PC-3 (cell line): Measurements from ENCODE around the gene TLR1.
"Not testable (repeated sequence)": the region's sequence is repeated elsewhere in the genome, so short reads cannot be mapped to it uniquely, and the experiment has no call there.

Experiments
- EZH2 ChIP-seq: fragments of 300-600 bp; sonication (generic); IDR thresholded peaks from one replicate; pipeline ENCODE4 v1.6.1; 2017; ENCODE audit warnings: antibody characterized with exemption, mild to moderate bottlenecking, low read length; ENCODE audit not compliant: unreplicated experiment
- TF ChIP-seq, protein P1 (sequence below): fragments of 300-600 bp; sonication (generic); conservative IDR thresholded peaks from 2 replicates; pipeline ENCODE4 v1.5.1; 2017; ENCODE audit warnings: antibody characterized with exemption, low read depth, mild to moderate bottlenecking, low read length

DNA sequence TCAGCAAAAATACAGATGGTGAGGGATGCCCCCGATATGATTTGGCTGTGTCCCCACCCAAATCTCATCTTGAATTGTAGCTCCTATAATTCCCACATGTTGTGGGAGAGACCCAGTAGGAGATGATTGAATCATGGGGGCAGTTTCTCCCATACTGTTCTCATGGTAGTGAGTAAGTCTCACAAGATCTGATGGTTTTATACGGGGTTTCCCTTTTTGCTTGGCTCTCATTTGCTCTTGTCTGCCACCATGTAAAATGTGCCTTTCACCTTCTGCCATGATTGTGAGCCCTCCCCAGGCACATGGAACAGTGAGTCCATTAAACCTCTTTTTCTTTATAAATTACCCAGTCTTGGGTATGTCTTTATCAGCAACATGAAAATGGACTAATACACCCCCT, 37.7 kb downstream of the TLR1 start:
- TF ChIP-seq, protein P1, sequence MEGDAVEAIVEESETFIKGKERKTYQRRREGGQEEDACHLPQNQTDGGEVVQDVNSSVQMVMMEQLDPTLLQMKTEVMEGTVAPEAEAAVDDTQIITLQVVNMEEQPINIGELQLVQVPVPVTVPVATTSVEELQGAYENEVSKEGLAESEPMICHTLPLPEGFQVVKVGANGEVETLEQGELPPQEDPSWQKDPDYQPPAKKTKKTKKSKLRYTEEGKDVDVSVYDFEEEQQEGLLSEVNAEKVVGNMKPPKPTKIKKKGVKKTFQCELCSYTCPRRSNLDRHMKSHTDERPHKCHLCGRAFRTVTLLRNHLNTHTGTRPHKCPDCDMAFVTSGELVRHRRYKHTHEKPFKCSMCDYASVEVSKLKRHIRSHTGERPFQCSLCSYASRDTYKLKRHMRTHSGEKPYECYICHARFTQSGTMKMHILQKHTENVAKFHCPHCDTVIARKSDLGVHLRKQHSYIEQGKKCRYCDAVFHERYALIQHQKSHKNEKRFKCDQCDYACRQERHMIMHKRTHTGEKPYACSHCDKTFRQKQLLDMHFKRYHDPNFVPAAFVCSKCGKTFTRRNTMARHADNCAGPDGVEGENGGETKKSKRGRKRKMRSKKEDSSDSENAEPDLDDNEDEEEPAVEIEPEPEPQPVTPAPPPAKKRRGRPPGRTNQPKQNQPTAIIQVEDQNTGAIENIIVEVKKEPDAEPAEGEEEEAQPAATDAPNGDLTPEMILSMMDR: not testable (repeated sequence)
- not testable (repeated sequence) for TF ChIP-seq EZH2
